Measurements from ENCODE around the gene IPO11.

- TF ChIP-seq CTCF (IDR thresholded peaks at IDR 0.05), result no peak
- no peak for TF ChIP-seq EP300 (IDR thresholded peaks at IDR 0.05)
- TF ChIP-seq POLR2A (IDR thresholded peaks at IDR 0.05), result no peak
Measured at GRCh38 chr5:62576570-62577170, 164.1 kb downstream of the IPO11 start.

All from ovary (tissue), 3 donors.